Neural cell (in vitro differentiated cells): ENCODE measurements around the gene TUBGCP2. TPM values are rescaled to one million over a fixed set of nuclear protein-coding genes. Genes with fewer than 3 reads are reported as not detected.

ENCODE experiments used
- H2AFZ ChIP-seq: fragments of 200-600, 300-800 bp; sonication (generic), shearing (Covaris generic); 2 replicates; pipeline ENCODE4 v1.6.0; 2014; ENCODE audit warnings: low read depth, mild to moderate bottlenecking, antibody characterized with exemption, low read length, moderate library complexity
- H3F3A ChIP-seq: fragments of 200-600 bp; shearing (Covaris generic); 2 replicates; pipeline ENCODE4 v1.6.1; 2016; ENCODE audit warnings: mild to moderate bottlenecking, moderate library complexity, mixed read lengths, antibody characterized with exemption, low read length; ENCODE audit not compliant: insufficient read depth, poor library complexity, severe bottlenecking
- H3K27ac ChIP-seq: fragments of 200-600, 300-800 bp; sonication (generic), shearing (Covaris generic); 2 replicates; pipeline ENCODE4 v1.5.1; 2014; ENCODE audit warnings: mild to moderate bottlenecking, low read length, moderate library complexity
- H3K27me3 ChIP-seq: fragments of 300-800, 200-600 bp; sonication (generic), shearing (Covaris generic); 2 replicates; pipeline ENCODE4 v1.6.0; 2014; ENCODE audit warnings: mild to moderate bottlenecking, low read depth, low read length, moderate library complexity; ENCODE audit not compliant: insufficient read depth
- H3K36me3 ChIP-seq: fragments of 300-800, 200-600 bp; sonication (generic), shearing (Covaris generic); 2 replicates; pipeline ENCODE4 v1.5.1; 2014; ENCODE audit warnings: mild to moderate bottlenecking, antibody characterized with exemption, low read length, moderate library complexity; ENCODE audit not compliant: insufficient read depth
- H3K4me2 ChIP-seq: fragments of 300-800, 200-600 bp; sonication (generic), shearing (Covaris generic); 2 replicates; pipeline ENCODE4 v1.6.0; 2014; ENCODE audit warnings: mild to moderate bottlenecking, low read length
- H3K4me3 ChIP-seq: fragments of 300-800, 200-600 bp; sonication (generic), shearing (Covaris generic); 2 replicates; pipeline ENCODE4 v1.5.1; 2014; ENCODE audit warnings: mild to moderate bottlenecking, low read length, moderate library complexity
- H3K79me2 ChIP-seq: fragments of 200-600 bp; shearing (Covaris generic); replicated peaks from 2 replicates; pipeline ENCODE4 v1.6.0; 2014; ENCODE audit warnings: mild to moderate bottlenecking, low read length, moderate library complexity; ENCODE audit not compliant: insufficient read depth
- H3K9ac ChIP-seq: fragments of 300-800, 200-600 bp; sonication (generic), shearing (Covaris generic); 2 replicates; pipeline ENCODE4 v1.6.1; 2016; ENCODE audit warnings: mild to moderate bottlenecking, low read length, mixed read lengths
- H3K9me2 ChIP-seq: fragments of 200-600 bp; shearing (Covaris generic); 2 replicates; pipeline ENCODE4 v1.6.1; 2016; ENCODE audit warnings: mild to moderate bottlenecking, low read length, mixed read lengths; ENCODE audit not compliant: insufficient read depth
- H3K9me3 ChIP-seq: fragments of 200-600, 300-800 bp; sonication (generic), shearing (Covaris generic); 2 replicates; pipeline ENCODE4 v1.6.1; 2016; ENCODE audit warnings: mild to moderate bottlenecking, mixed run types, low read length, moderate library complexity, mixed read lengths
- H4K20me1 ChIP-seq: fragments of 200-600 bp; shearing (Covaris generic); 2 replicates; pipeline ENCODE4 v1.6.1; 2016; ENCODE audit warnings: mild to moderate bottlenecking, mixed run types; ENCODE audit not compliant: insufficient read depth
- CTCF ChIP-seq: fragments of 450-650 bp; IDR thresholded peaks from 2 replicates; pipeline ENCODE4 v1.5.1; 2014; ENCODE audit warnings: antibody characterized with exemption, mild to moderate bottlenecking, moderate library complexity; ENCODE audit not compliant: poor library complexity, severe bottlenecking
- EP300 ChIP-seq: fragments of 450-650 bp; conservative IDR thresholded peaks from 2 replicates; pipeline ENCODE4 v1.6.1; 2014; ENCODE audit warnings: antibody characterized with exemption, mild to moderate bottlenecking, moderate library complexity; ENCODE audit not compliant: poor library complexity, severe bottlenecking
- EZH2 ChIP-seq: fragments of 200-600, 300-800 bp; shearing (Covaris generic), sonication (generic); IDR thresholded peaks from 2 replicates; pipeline ENCODE4 v1.6.1; 2014; ENCODE audit warnings: antibody characterized with exemption, low read length, borderline replicate concordance, mild to moderate bottlenecking; ENCODE audit not compliant: insufficient read depth, poor library complexity, severe bottlenecking
- MXI1 ChIP-seq: fragments of 450-650 bp; conservative IDR thresholded peaks from 2 replicates; pipeline ENCODE4 v1.6.1; 2014; ENCODE audit warnings: antibody characterized with exemption, mild to moderate bottlenecking; ENCODE audit not compliant: poor library complexity, severe bottlenecking
- POLR2AphosphoS5 ChIP-seq: IDR thresholded peaks from 2 replicates; pipeline ENCODE4 v1.6.1; 2012
- RAD21 ChIP-seq: fragments of 450-650 bp; conservative IDR thresholded peaks from 2 replicates; pipeline ENCODE4 v1.6.1; 2014; ENCODE audit warnings: antibody characterized with exemption, mild to moderate bottlenecking, moderate library complexity
- SMC3 ChIP-seq: fragments of 450-650 bp; conservative IDR thresholded peaks from 2 replicates; pipeline ENCODE4 v1.6.1; 2014; ENCODE audit warnings: antibody characterized with exemption, mild to moderate bottlenecking, moderate library complexity; ENCODE audit not compliant: poor library complexity
- TAF1 ChIP-seq: IDR thresholded peaks from 2 replicates; pipeline ENCODE4 v1.6.1; 2012; ENCODE audit warnings: low read depth
- polyA plus RNA-seq: library from polyadenylated mRNA; depleted of rRNA; stranded (reverse); fragments of >200 nt; gene quantifications from 2 replicates; pipeline ENCODE4 v1.2.3, GENCODE V29; 2014
- TF ChIP-seq, protein P1 (sequence below): IDR thresholded peaks from 2 replicates; pipeline ENCODE4 v1.6.1; 2012; ENCODE audit warnings: borderline replicate concordance

TUBGCP2 gene
- polyA plus RNA-seq, 1 donor from 2014 or later, result 34.5 TPM

- H3K36me3 ChIP-seq, result no peaks in the 10 kb centered on the region
- no peak overlapping the region for H3K27ac ChIP-seq
- H3K27me3 ChIP-seq, result no peaks in the 10 kb centered on the region
- no peak overlapping the region for H3K4me3 ChIP-seq
- H3F3A ChIP-seq, result no peaks in the 10 kb centered on the region
- no peak overlapping the region for H2AFZ ChIP-seq
- H3K4me2 ChIP-seq, result no peak overlapping the region
- H3K9ac ChIP-seq, result no peak overlapping the region
- H4K20me1 ChIP-seq, result no peaks in the 10 kb centered on the region
- H3K9me2 ChIP-seq, result no peaks in the 10 kb centered on the region
- H3K79me2 ChIP-seq, result no peaks in the 10 kb centered on the region
- TF ChIP-seq SMC3 (no peak), CTCF (no peak), EZH2 (no peak), TAF1 (no peak), EP300 (no peak), RAD21 (no peak), POLR2AphosphoS5 (no peak), MXI1 (no peak)
- TF ChIP-seq, protein P1, sequence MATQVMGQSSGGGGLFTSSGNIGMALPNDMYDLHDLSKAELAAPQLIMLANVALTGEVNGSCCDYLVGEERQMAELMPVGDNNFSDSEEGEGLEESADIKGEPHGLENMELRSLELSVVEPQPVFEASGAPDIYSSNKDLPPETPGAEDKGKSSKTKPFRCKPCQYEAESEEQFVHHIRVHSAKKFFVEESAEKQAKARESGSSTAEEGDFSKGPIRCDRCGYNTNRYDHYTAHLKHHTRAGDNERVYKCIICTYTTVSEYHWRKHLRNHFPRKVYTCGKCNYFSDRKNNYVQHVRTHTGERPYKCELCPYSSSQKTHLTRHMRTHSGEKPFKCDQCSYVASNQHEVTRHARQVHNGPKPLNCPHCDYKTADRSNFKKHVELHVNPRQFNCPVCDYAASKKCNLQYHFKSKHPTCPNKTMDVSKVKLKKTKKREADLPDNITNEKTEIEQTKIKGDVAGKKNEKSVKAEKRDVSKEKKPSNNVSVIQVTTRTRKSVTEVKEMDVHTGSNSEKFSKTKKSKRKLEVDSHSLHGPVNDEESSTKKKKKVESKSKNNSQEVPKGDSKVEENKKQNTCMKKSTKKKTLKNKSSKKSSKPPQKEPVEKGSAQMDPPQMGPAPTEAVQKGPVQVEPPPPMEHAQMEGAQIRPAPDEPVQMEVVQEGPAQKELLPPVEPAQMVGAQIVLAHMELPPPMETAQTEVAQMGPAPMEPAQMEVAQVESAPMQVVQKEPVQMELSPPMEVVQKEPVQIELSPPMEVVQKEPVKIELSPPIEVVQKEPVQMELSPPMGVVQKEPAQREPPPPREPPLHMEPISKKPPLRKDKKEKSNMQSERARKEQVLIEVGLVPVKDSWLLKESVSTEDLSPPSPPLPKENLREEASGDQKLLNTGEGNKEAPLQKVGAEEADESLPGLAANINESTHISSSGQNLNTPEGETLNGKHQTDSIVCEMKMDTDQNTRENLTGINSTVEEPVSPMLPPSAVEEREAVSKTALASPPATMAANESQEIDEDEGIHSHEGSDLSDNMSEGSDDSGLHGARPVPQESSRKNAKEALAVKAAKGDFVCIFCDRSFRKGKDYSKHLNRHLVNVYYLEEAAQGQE, result no peak
- no peaks in the 10 kb centered on the region for H3K9me3 ChIP-seq
Measured at GRCh38 chr10:133346413-133346812, 37.7 kb upstream of the TUBGCP2 start.

GRCh38 chr10:133344236-133344635, 35.6 kb upstream of the TUBGCP2 start:
- Histone ChIP-seq H4K20me1 (no peaks in the 10 kb centered on the region), H3K9ac (no peak overlapping the region), H3K9me3 (no peaks in the 10 kb centered on the region), H3K27ac (no peak overlapping the region), H3K27me3 (no peaks in the 10 kb centered on the region), H3F3A (no peaks in the 10 kb centered on the region), H3K9me2 (no peaks in the 10 kb centered on the region), H3K79me2 (no peaks in the 10 kb centered on the region), H3K4me2 (no peak overlapping the region), H3K4me3 (no peak overlapping the region), H2AFZ (no peak overlapping the region), H3K36me3 (no peaks in the 10 kb centered on the region)
- TF ChIP-seq EP300 (no peak), SMC3 (no peak), CTCF (no peak), EZH2 (no peak), POLR2AphosphoS5 (no peak), TAF1 (no peak), RAD21 (no peak), MXI1 (no peak)
- TF ChIP-seq, protein P1, result no peak
